WTC11 (cell line): ENCODE data around the gene VEGFA. TPM values are rescaled to one million over a fixed set of nuclear protein-coding genes. Genes with fewer than 3 reads are reported as not detected.

Experiments
- ATAC-seq: fragments of 200-7000 bp; cut with Tn5 transposase; 2 replicates; pipeline ENCODE4 v1.10.0; 2021; ENCODE audit warnings: mild to moderate bottlenecking, moderate library complexity
- CTCF ChIA-PET: fragments of 300-600 bp; sonication (Branson Sonifier 250); formaldehyde crosslinking; loops from one replicate; lab custom pipeline; 2021; ENCODE audit warnings: antibody characterized with exemption; lab: Charles Lee
- POLR2A ChIA-PET: fragments of 350-600 bp; sonication (Branson Sonifier 250); formaldehyde crosslinking; loops from one replicate; lab custom pipeline; 2021; ENCODE audit warnings: antibody characterized with exemption; lab: Charles Lee
- DNase-seq: peaks from one replicate; pipeline ENCODE4 v3.0.0; 2021; ENCODE audit warnings: low spot score
- H3K27ac Mint-ChIP-seq: 2 replicates; pipeline ENCODE4 v1.8.0; 2021; ENCODE audit warnings: mixed read lengths
- H3K27me3 Mint-ChIP-seq: 2 replicates; pipeline ENCODE4 v1.8.0; 2021; ENCODE audit warnings: low read depth, mild to moderate bottlenecking, moderate library complexity, mixed read lengths
- H3K36me3 Mint-ChIP-seq: 2 replicates; pipeline ENCODE4 v1.8.0; 2021; ENCODE audit warnings: mixed read lengths
- H3K4me1 Mint-ChIP-seq: 2 replicates; pipeline ENCODE4 v1.8.0; 2022; ENCODE audit warnings: mixed read lengths
- H3K4me3 Mint-ChIP-seq: 2 replicates; pipeline ENCODE4 v1.8.0; 2021; ENCODE audit warnings: mild to moderate bottlenecking, moderate library complexity, mixed read lengths
- H3K9me3 Mint-ChIP-seq: 2 replicates; pipeline ENCODE4 v1.8.0; 2021; ENCODE audit warnings: mixed read lengths
- EMX1 ChIP-seq: fragments of 250-450 bp; sonication (Bioruptor Pico); IDR thresholded peaks from 2 replicates; pipeline ENCODE4 v1.8.0; 2021; ENCODE audit warnings: mild to moderate bottlenecking
- FOXK1 ChIP-seq: sonication (generic); formaldehyde crosslinking; IDR thresholded peaks from 2 replicates; pipeline ENCODE4 v1.8.0; 2022; ENCODE audit warnings: mild to moderate bottlenecking, moderate library complexity, missing genetic modification reagents
- FOXP1 ChIP-seq: sonication (generic); formaldehyde crosslinking; IDR thresholded peaks from 2 replicates; pipeline ENCODE4 v1.8.0; 2022; ENCODE audit warnings: missing genetic modification reagents, mild to moderate bottlenecking, moderate library complexity, borderline replicate concordance
- GABPB1 ChIP-seq: sonication (generic); formaldehyde crosslinking; IDR thresholded peaks from 2 replicates; pipeline ENCODE4 v1.8.1; 2023; ENCODE audit warnings: mild to moderate bottlenecking, missing genetic modification reagents
- GRHL2 ChIP-seq: fragments of 250-450 bp; sonication (Bioruptor Pico); IDR thresholded peaks from 2 replicates; pipeline ENCODE4 v1.8.0; 2022; ENCODE audit warnings: mild to moderate bottlenecking, moderate library complexity; ENCODE audit not compliant: insufficient replicate concordance, severe bottlenecking
- GTF2I ChIP-seq: fragments of 250-450 bp; sonication (Bioruptor Pico); conservative IDR thresholded peaks from 2 replicates; pipeline ENCODE4 v1.4.0; 2021; ENCODE audit warnings: mild to moderate bottlenecking
- HMGXB4 ChIP-seq: sonication (generic); formaldehyde crosslinking; IDR thresholded peaks from 2 replicates; pipeline ENCODE4 v1.8.1; 2023; ENCODE audit warnings: mild to moderate bottlenecking, moderate library complexity, missing genetic modification reagents
- NFE2L1 ChIP-seq: sonication (generic); formaldehyde crosslinking; IDR thresholded peaks from 2 replicates; pipeline ENCODE4 v1.8.1; 2023; ENCODE audit warnings: missing genetic modification reagents
- NFYB ChIP-seq: sonication (generic); formaldehyde crosslinking; conservative IDR thresholded peaks from 2 replicates; pipeline ENCODE4 v1.8.0; 2022; ENCODE audit warnings: low read depth, missing genetic modification reagents
- NR3C1 ChIP-seq: sonication (generic); formaldehyde crosslinking; conservative IDR thresholded peaks from 2 replicates; pipeline ENCODE4 v1.8.1; 2023; ENCODE audit warnings: low read depth, mild to moderate bottlenecking, missing genetic modification reagents
- OVOL2 ChIP-seq: fragments of 250-450 bp; sonication (Bioruptor Pico); IDR thresholded peaks from 2 replicates; pipeline ENCODE4 v1.9.0; 2021; ENCODE audit warnings: mild to moderate bottlenecking, borderline replicate concordance
- PREB ChIP-seq: sonication (generic); formaldehyde crosslinking; IDR thresholded peaks from 2 replicates; pipeline ENCODE4 v1.8.1; 2022; ENCODE audit warnings: mild to moderate bottlenecking, missing genetic modification reagents, moderate library complexity, borderline replicate concordance
- ZBTB43 ChIP-seq: sonication (generic); formaldehyde crosslinking; IDR thresholded peaks from 2 replicates; pipeline ENCODE4 v1.8.1; 2023; ENCODE audit warnings: mild to moderate bottlenecking, missing genetic modification reagents
- ZMAT4 ChIP-seq: fragments of 250-450 bp; sonication (Bioruptor Pico); IDR thresholded peaks from 2 replicates; pipeline ENCODE4 v1.9.0; 2021; ENCODE audit warnings: mild to moderate bottlenecking
- ZNF121 ChIP-seq: sonication (generic); formaldehyde crosslinking; IDR thresholded peaks from 2 replicates; pipeline ENCODE4 v1.8.0; 2023; ENCODE audit warnings: missing genetic modification reagents
- ZNF138 ChIP-seq: sonication (generic); formaldehyde crosslinking; conservative IDR thresholded peaks from 2 replicates; pipeline ENCODE4 v1.8.1; 2022; ENCODE audit warnings: mild to moderate bottlenecking, moderate library complexity, missing genetic modification reagents
- ZNF232 ChIP-seq: sonication (generic); formaldehyde crosslinking; IDR thresholded peaks from 2 replicates; pipeline ENCODE4 v1.8.0; 2022; ENCODE audit warnings: mild to moderate bottlenecking, missing genetic modification reagents
- ZNF263 ChIP-seq: sonication (generic); formaldehyde crosslinking; IDR thresholded peaks from 2 replicates; pipeline ENCODE4 v1.8.1; 2022; ENCODE audit warnings: low read depth, mild to moderate bottlenecking, moderate library complexity, missing genetic modification reagents
- ZNF317 ChIP-seq: sonication (generic); formaldehyde crosslinking; IDR thresholded peaks from 2 replicates; pipeline ENCODE4 v1.8.1; 2023; ENCODE audit warnings: low read depth, mild to moderate bottlenecking, moderate library complexity, missing genetic modification reagents, borderline replicate concordance
- ZNF416 ChIP-seq: fragments of 250-450 bp; sonication (Bioruptor Pico); IDR thresholded peaks from 2 replicates; pipeline ENCODE4 v1.9.0; 2021; ENCODE audit warnings: mild to moderate bottlenecking, inconsistent platforms
- ZNF512 ChIP-seq: sonication (generic); formaldehyde crosslinking; IDR thresholded peaks from 2 replicates; pipeline ENCODE4 v1.8.1; 2022; ENCODE audit warnings: missing genetic modification reagents, borderline replicate concordance
- ZNF671 ChIP-seq: fragments of 250-450 bp; sonication (Bioruptor Pico); IDR thresholded peaks from 2 replicates; pipeline ENCODE4 v1.8.0; 2021; ENCODE audit warnings: mild to moderate bottlenecking
- total RNA-seq: library from RNA; stranded (reverse); gene quantifications from 3 replicates; pipeline ENCODE4 v1.2.3, GENCODE V29; 2021
- TF ChIP-seq, protein P1 (sequence below): sonication (generic); formaldehyde crosslinking; IDR thresholded peaks from 2 replicates; pipeline ENCODE4 v1.8.1; 2022; ENCODE audit warnings: mild to moderate bottlenecking, moderate library complexity, missing genetic modification reagents
- TF ChIP-seq, protein P2 (sequence below): sonication (generic); formaldehyde crosslinking; IDR thresholded peaks from 2 replicates; pipeline ENCODE4 v1.8.0; 2022; ENCODE audit warnings: missing genetic modification reagents
- TF ChIP-seq, protein P3 (sequence below): sonication (generic); formaldehyde crosslinking; IDR thresholded peaks from 2 replicates; pipeline ENCODE4 v1.8.0; 2022; ENCODE audit warnings: mild to moderate bottlenecking, missing genetic modification reagents

The VEGFA gene
- total RNA-seq, 1 experiment from 2014 or later: 43.8 TPM

- peaks cover 3% of the 10 kb centered on the region; the same call in 1 of the 2 replicates for H3K9me3 Mint-ChIP-seq
- ChIA-PET POLR2A (interaction anchor here (0.9 kb wide), 1 partner anchor 14 kb away, joined by 3 read pairs; no protein-coding TSS in a partner anchor), CTCF (interaction anchor here (1.6 kb wide), 1 partner anchor 14 kb away, joined by 3 read pairs; no protein-coding TSS in a partner anchor)
- peaks cover 6% of the 10 kb centered on the region for H3K4me1 Mint-ChIP-seq
- no peak overlapping the region for H3K4me3 Mint-ChIP-seq
- no peak for ATAC-seq
- H3K36me3 Mint-ChIP-seq: no peaks in the 10 kb centered on the region
- DNase-seq: no peak
- H3K27me3 Mint-ChIP-seq: no peaks in the 10 kb centered on the region
- TF ChIP-seq ZNF512 (CRISPR knock-in tag) (no peak), HMGXB4 (CRISPR knock-in tag) (no peak), ZNF317 (CRISPR knock-in tag) (no peak), ZNF263 (CRISPR knock-in tag) (no peak), ZMAT4 (CRISPR knock-in tag) (no peak), ZNF416 (CRISPR knock-in tag) (no peak), GTF2I (CRISPR knock-in tag) (no peak), FOXP1 (CRISPR knock-in tag) (no peak), ZNF671 (no peak), NFYB (CRISPR knock-in tag) (no peak), NFE2L1 (CRISPR knock-in tag) (no peak), GRHL2 (CRISPR knock-in tag) (no peak), PREB (CRISPR knock-in tag) (no peak), NR3C1 (CRISPR knock-in tag) (no peak), OVOL2 (no peak), EMX1 (CRISPR knock-in tag) (no peak), GABPB1 (CRISPR knock-in tag) (no peak), ZNF232 (CRISPR knock-in tag) (no peak), ZNF138 (CRISPR knock-in tag) (no peak)
- TF ChIP-seq, protein P1, sequence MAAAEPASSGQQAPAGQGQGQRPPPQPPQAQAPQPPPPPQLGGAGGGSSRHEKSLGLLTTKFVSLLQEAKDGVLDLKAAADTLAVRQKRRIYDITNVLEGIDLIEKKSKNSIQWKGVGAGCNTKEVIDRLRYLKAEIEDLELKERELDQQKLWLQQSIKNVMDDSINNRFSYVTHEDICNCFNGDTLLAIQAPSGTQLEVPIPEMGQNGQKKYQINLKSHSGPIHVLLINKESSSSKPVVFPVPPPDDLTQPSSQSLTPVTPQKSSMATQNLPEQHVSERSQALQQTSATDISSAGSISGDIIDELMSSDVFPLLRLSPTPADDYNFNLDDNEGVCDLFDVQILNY (CRISPR knock-in tag): no peak
- no peak overlapping the region for H3K27ac Mint-ChIP-seq
These were observed 60.8 kb downstream of the VEGFA start for GRCh38 chr6:43830775-43831174.

DNA sequence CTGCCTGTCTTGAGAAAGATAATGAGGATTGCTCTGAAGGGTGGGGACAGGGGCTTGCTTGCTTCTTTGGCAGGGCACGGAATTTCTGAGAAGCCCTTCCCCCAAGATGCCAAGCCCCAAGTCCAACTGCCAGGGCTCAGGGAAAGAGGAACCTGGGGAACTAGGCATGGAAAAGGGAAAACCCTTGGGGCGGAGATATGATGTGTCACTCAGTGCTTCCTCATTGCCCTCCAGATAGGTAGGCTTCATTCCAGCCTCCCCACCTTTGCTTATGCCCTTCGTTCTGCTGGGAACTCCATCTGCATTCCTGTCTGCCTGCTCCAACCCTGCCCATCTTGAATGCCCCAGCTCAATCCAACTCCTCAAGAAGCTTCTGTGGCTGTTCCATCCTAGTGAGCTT is 61.2 kb downstream of the VEGFA start:
- no peak for DNase-seq
- H3K9me3 Mint-ChIP-seq: peaks cover 3% of the 10 kb centered on the region; the same call in 1 of the 2 replicates
- no peak overlapping the region for H3K4me3 Mint-ChIP-seq
- peak; percentile 13; the same call in 1 of the 2 replicates for ATAC-seq
- POLR2A ChIA-PET: no interaction called here
- CTCF ChIA-PET: interaction anchor here (1.6 kb wide), 1 partner anchor 14 kb away, joined by 3 read pairs; no protein-coding TSS in a partner anchor
- no peak overlapping the region for H3K27ac Mint-ChIP-seq
- no peaks in the 10 kb centered on the region for H3K36me3 Mint-ChIP-seq
- H3K27me3 Mint-ChIP-seq: no peaks in the 10 kb centered on the region
- peaks cover 8% of the 10 kb centered on the region for H3K4me1 Mint-ChIP-seq
- TF ChIP-seq ZNF121 (CRISPR knock-in tag) (no peak), ZBTB43 (CRISPR knock-in tag) (no peak), FOXK1 (CRISPR knock-in tag) (no peak), NFYB (CRISPR knock-in tag) (no peak)
- TF ChIP-seq, protein P2, sequence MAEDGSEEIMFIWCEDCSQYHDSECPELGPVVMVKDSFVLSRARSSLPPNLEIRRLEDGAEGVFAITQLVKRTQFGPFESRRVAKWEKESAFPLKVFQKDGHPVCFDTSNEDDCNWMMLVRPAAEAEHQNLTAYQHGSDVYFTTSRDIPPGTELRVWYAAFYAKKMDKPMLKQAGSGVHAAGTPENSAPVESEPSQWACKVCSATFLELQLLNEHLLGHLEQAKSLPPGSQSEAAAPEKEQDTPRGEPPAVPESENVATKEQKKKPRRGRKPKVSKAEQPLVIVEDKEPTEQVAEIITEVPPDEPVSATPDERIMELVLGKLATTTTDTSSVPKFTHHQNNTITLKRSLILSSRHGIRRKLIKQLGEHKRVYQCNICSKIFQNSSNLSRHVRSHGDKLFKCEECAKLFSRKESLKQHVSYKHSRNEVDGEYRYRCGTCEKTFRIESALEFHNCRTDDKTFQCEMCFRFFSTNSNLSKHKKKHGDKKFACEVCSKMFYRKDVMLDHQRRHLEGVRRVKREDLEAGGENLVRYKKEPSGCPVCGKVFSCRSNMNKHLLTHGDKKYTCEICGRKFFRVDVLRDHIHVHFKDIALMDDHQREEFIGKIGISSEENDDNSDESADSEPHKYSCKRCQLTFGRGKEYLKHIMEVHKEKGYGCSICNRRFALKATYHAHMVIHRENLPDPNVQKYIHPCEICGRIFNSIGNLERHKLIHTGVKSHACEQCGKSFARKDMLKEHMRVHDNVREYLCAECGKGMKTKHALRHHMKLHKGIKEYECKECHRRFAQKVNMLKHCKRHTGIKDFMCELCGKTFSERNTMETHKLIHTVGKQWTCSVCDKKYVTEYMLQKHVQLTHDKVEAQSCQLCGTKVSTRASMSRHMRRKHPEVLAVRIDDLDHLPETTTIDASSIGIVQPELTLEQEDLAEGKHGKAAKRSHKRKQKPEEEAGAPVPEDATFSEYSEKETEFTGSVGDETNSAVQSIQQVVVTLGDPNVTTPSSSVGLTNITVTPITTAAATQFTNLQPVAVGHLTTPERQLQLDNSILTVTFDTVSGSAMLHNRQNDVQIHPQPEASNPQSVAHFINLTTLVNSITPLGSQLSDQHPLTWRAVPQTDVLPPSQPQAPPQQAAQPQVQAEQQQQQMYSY: no peak
- TF ChIP-seq, protein P3, sequence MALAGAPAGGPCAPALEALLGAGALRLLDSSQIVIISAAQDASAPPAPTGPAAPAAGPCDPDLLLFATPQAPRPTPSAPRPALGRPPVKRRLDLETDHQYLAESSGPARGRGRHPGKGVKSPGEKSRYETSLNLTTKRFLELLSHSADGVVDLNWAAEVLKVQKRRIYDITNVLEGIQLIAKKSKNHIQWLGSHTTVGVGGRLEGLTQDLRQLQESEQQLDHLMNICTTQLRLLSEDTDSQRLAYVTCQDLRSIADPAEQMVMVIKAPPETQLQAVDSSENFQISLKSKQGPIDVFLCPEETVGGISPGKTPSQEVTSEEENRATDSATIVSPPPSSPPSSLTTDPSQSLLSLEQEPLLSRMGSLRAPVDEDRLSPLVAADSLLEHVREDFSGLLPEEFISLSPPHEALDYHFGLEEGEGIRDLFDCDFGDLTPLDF (CRISPR knock-in tag): no peak
